ENCODE data around the gene ACTL7B.
A peak's percentile ranks its signal among the peaks of the same experiment; 100 is the strongest.
"Not testable (repeated sequence)": the region's sequence is repeated elsewhere in the genome, so short reads cannot be mapped to it uniquely, and the experiment has no call there.

ACTL7B gene

GRCh38 chr9:108855888-108856287, at the start of gene ACTL7B:
Gene ACTL7B (minus strand): TSS chr9:108855986. CDS start chr9:108855930, 56 bp downstream.
- DNase-seq (ENCODE audit: low read depth) = no peak

- DNase-seq (ENCODE audit: low read depth) = no peak
These were observed 49.7 kb upstream of the ACTL7B start for GRCh38 chr9:108905494-108905893.

- no peak for DNase-seq (ENCODE audit: low read depth)
These were observed 48.4 kb upstream of the ACTL7B start for GRCh38 chr9:108904161-108904560.

GRCh38 chr9:108903420-108904103, 47.8 kb upstream of the ACTL7B start:
- peak; percentile 9 for DNase-seq (ENCODE audit: low read depth)

- no peak for DNase-seq (ENCODE audit: low read depth)
These were observed 44.4 kb upstream of the ACTL7B start for GRCh38 chr9:108900176-108900575.

- not testable (repeated sequence) for DNase-seq (ENCODE audit: low read depth)
These were observed 43.4 kb upstream of the ACTL7B start for GRCh38 chr9:108899023-108899695.

GRCh38 chr9:108897324-108898096, 41.7 kb upstream of the ACTL7B start:
- no peak for DNase-seq (ENCODE audit: low read depth)

- DNase-seq (ENCODE audit: low read depth) = no peak
These were observed 38.6 kb upstream of the ACTL7B start for GRCh38 chr9:108894225-108894997.

- peak; percentile 23 for DNase-seq (ENCODE audit: low read depth)
These were observed 33.9 kb upstream of the ACTL7B start for GRCh38 chr9:108889649-108890067.

GRCh38 chr9:108886594-108887271, 30.9 kb upstream of the ACTL7B start:
- DNase-seq (ENCODE audit: low read depth) = not testable (repeated sequence)

GRCh38 chr9:108885643-108886348, 30.0 kb upstream of the ACTL7B start:
- DNase-seq (ENCODE audit: low read depth) = peak; percentile 63

GRCh38 chr9:108884701-108885100, 28.9 kb upstream of the ACTL7B start:
- DNase-seq (ENCODE audit: low read depth) = no peak

- no peak for DNase-seq (ENCODE audit: low read depth)
These were observed 27.3 kb upstream of the ACTL7B start for GRCh38 chr9:108883085-108883484.

- DNase-seq (ENCODE audit: low read depth) = no peak
These were observed 26.5 kb upstream of the ACTL7B start for GRCh38 chr9:108882052-108882888.

GRCh38 chr9:108880738-108881316, 25.0 kb upstream of the ACTL7B start:
- no peak for DNase-seq (ENCODE audit: low read depth)

GRCh38 chr9:108877524-108877923, 21.7 kb upstream of the ACTL7B start:
- DNase-seq (ENCODE audit: low read depth) = no peak

GRCh38 chr9:108876425-108876824, 20.6 kb upstream of the ACTL7B start:
- DNase-seq (ENCODE audit: low read depth) = no peak

- DNase-seq (ENCODE audit: low read depth) = no peak
These were observed 18.4 kb upstream of the ACTL7B start for GRCh38 chr9:108874058-108874788.
